GM21360 (cell line): ENCODE results near the gene FAM50B.
"Not testable (repeated sequence)": the region's sequence is repeated elsewhere in the genome, so short reads cannot be mapped to it uniquely, and the experiment has no call there.

ENCODE experiments used
- ATAC-seq: cut with Tn5 transposase; IDR thresholded peaks from one replicate; pipeline ENCODE4 v1.9.1; 2021; ENCODE audit warnings: mild to moderate bottlenecking, moderate library complexity; ENCODE audit not compliant: unreplicated experiment

FAM50B gene

GRCh38 chr6:3847521-3847920, 1.7 kb upstream of the FAM50B start:
- no peak for ATAC-seq

GRCh38 chr6:3848380-3848779, 793 bp upstream of the FAM50B start:
- ATAC-seq = no peak

GRCh38 chr6:3849681-3850450, 693 bp downstream of the FAM50B start:
- ATAC-seq = no peak

GRCh38 chr6:3850451-3851203, 1.5 kb downstream of the FAM50B start:
- no peak for ATAC-seq

- no peak for ATAC-seq
Measured at GRCh38 chr6:3851839-3852238, 2.7 kb downstream of the FAM50B start.

GRCh38 chr6:3852391-3852790, 3.2 kb downstream of the FAM50B start:
- ATAC-seq = no peak

GRCh38 chr6:3855866-3856265, 6.7 kb downstream of the FAM50B start:
- no peak for ATAC-seq

GRCh38 chr6:3856576-3856975, 7.4 kb downstream of the FAM50B start:
- ATAC-seq = no peak

- ATAC-seq = no peak
Measured at GRCh38 chr6:3857468-3858456, 8.6 kb downstream of the FAM50B start.

- no peak for ATAC-seq
Measured at GRCh38 chr6:3859878-3860552, 10.8 kb downstream of the FAM50B start.

GRCh38 chr6:3861424-3861823, 12.3 kb downstream of the FAM50B start:
- ATAC-seq = no peak

- no peak for ATAC-seq
Measured at GRCh38 chr6:3862038-3862437, 12.9 kb downstream of the FAM50B start.

GRCh38 chr6:3863322-3863721, 14.1 kb downstream of the FAM50B start:
- ATAC-seq = not testable (repeated sequence)

GRCh38 chr6:3865463-3865862, 16.3 kb downstream of the FAM50B start:
- ATAC-seq = no peak

- ATAC-seq = no peak
Measured at GRCh38 chr6:3867641-3868502, 18.7 kb downstream of the FAM50B start.

- ATAC-seq = no peak
Measured at GRCh38 chr6:3868544-3868943, 19.4 kb downstream of the FAM50B start.

- ATAC-seq = no peak
Measured at GRCh38 chr6:3869284-3869631, 20.1 kb downstream of the FAM50B start.

GRCh38 chr6:3869632-3870527, 20.7 kb downstream of the FAM50B start:
- no peak for ATAC-seq

GRCh38 chr6:3870528-3870925, 21.4 kb downstream of the FAM50B start:
- no peak for ATAC-seq
